ENCODE data around the gene PSTK. TPM values are rescaled to one million over a fixed set of nuclear protein-coding genes. Genes with fewer than 3 reads are reported as not detected.
A peak's percentile ranks its signal among the peaks of the same experiment; 100 is the strongest.

PSTK gene
- total RNA-seq, 1 donor from 2014 or later: 18.1 TPM

GRCh38 chr10:122939856-122940543 is 40.2 kb upstream of the PSTK start:
- Mint-ChIP-seq H3K36me3 (peaks cover 22% of the 10 kb centered on the region), H3K27ac (no peak overlapping the region), H3K9me3 (no peaks in the 10 kb centered on the region), H3K27me3 (ENCODE audit: insufficient read depth, low read depth) (no peaks in the 10 kb centered on the region), H3K4me1 (no peaks in the 10 kb centered on the region), H3K4me3 (no peak overlapping the region)
- H3K4me3 ChIP-seq: no peak overlapping the region
- DNase-seq (ENCODE audit: low spot score): no peak
- no peaks in the 10 kb centered on the region for H3K79me2 ChIP-seq (ENCODE audit: low read depth)
- H3K9ac ChIP-seq: no peak overlapping the region
- H3F3A ChIP-seq (ENCODE audit: low read depth): no peaks in the 10 kb centered on the region
- TF ChIP-seq EZH2 (IDR thresholded peaks at IDR 0.05): no peak
- no peak for TF ChIP-seq EZH2phosphoT487 (IDR thresholded peaks at IDR 0.05)
- TF ChIP-seq, protein P1, sequence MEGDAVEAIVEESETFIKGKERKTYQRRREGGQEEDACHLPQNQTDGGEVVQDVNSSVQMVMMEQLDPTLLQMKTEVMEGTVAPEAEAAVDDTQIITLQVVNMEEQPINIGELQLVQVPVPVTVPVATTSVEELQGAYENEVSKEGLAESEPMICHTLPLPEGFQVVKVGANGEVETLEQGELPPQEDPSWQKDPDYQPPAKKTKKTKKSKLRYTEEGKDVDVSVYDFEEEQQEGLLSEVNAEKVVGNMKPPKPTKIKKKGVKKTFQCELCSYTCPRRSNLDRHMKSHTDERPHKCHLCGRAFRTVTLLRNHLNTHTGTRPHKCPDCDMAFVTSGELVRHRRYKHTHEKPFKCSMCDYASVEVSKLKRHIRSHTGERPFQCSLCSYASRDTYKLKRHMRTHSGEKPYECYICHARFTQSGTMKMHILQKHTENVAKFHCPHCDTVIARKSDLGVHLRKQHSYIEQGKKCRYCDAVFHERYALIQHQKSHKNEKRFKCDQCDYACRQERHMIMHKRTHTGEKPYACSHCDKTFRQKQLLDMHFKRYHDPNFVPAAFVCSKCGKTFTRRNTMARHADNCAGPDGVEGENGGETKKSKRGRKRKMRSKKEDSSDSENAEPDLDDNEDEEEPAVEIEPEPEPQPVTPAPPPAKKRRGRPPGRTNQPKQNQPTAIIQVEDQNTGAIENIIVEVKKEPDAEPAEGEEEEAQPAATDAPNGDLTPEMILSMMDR (IDR thresholded peaks at IDR 0.05): no peak
- H3K4me2 ChIP-seq: no peak overlapping the region
- no peaks in the 10 kb centered on the region for H3K27me3 ChIP-seq
- no peaks in the 10 kb centered on the region for H3K9me3 ChIP-seq (ENCODE audit: low read depth)
- H3K27ac ChIP-seq: no peak overlapping the region
- no peaks in the 10 kb centered on the region for H3K4me1 ChIP-seq
- no peak overlapping the region for H2AFZ ChIP-seq (replicated peaks)
- H4K20me1 ChIP-seq (ENCODE audit: low read depth): no peaks in the 10 kb centered on the region
- peaks cover 10% of the 10 kb centered on the region for H3K36me3 ChIP-seq

DNA sequence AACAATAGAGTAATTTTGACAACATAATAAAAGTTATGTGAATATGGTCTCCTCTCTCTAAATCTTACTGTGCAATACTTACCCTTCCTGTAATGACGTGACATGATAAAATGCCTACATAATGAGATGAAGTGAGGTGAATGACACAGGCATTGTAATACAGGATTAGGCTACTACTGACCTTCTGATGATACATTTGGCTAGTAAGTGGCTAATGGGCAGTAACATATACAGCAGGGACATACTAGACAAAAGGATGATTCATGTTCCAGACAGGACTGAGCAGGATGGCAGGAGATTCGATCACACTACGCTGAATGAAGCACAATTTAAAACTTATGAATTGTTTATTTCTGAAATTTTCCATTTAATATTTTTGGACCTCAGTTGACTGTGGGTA is 30.9 kb upstream of the PSTK start:
- Histone ChIP-seq H3K36me3 (no peaks in the 10 kb centered on the region), H2AFZ (replicated peaks) (no peak overlapping the region), H3K4me3 (no peak overlapping the region), H3K9me3 (ENCODE audit: low read depth) (no peaks in the 10 kb centered on the region), H4K20me1 (ENCODE audit: low read depth) (no peaks in the 10 kb centered on the region), H3F3A (ENCODE audit: low read depth) (no peaks in the 10 kb centered on the region), H3K79me2 (ENCODE audit: low read depth) (peaks cover 27% of the 10 kb centered on the region), H3K4me2 (no peak overlapping the region), H3K27me3 (no peaks in the 10 kb centered on the region), H3K9ac (no peak overlapping the region), H3K27ac (no peak overlapping the region), H3K4me1 (peaks cover 4% of the 10 kb centered on the region)
- Mint-ChIP-seq H3K4me3 (no peak overlapping the region), H3K9me3 (no peaks in the 10 kb centered on the region), H3K27ac (no peak overlapping the region), H3K27me3 (ENCODE audit: insufficient read depth, low read depth) (no peaks in the 10 kb centered on the region), H3K4me1 (peaks cover 16% of the 10 kb centered on the region), H3K36me3 (peaks cover 11% of the 10 kb centered on the region)
- TF ChIP-seq EZH2phosphoT487 (IDR thresholded peaks at IDR 0.05) (no peak), EZH2 (IDR thresholded peaks at IDR 0.05) (no peak)
- TF ChIP-seq, protein P1 (IDR thresholded peaks at IDR 0.05): no peak
- DNase-seq (ENCODE audit: low spot score): no peak

- no peaks in the 10 kb centered on the region for H3K9me3 ChIP-seq (ENCODE audit: low read depth)
- H3K27ac Mint-ChIP-seq: peak within 1 kb of the TSS; percentile 85
- peak; percentile 98 for DNase-seq (ENCODE audit: low spot score)
- peak within 1 kb of the TSS; percentile 66 for H3K4me3 ChIP-seq
- H3K9me3 Mint-ChIP-seq: no peaks in the 10 kb centered on the region
- H3K27ac ChIP-seq: no peak within 1 kb of the TSS
- H3K27me3 Mint-ChIP-seq (ENCODE audit: insufficient read depth, low read depth): peaks cover 2% of the 10 kb centered on the region
- H3K4me3 Mint-ChIP-seq: peak within 1 kb of the TSS; percentile 91
- peaks cover 19% of the 10 kb centered on the region for H3K27me3 ChIP-seq
- peak within 1 kb of the TSS; percentile 91 for H2AFZ ChIP-seq (replicated peaks)
- H3F3A ChIP-seq (ENCODE audit: low read depth): no peaks in the 10 kb centered on the region
- peaks cover 4% of the 10 kb centered on the region for H3K4me1 ChIP-seq
- no peaks in the 10 kb centered on the region for H3K36me3 ChIP-seq
- H3K4me2 ChIP-seq: peak within 1 kb of the TSS; percentile 99
- TF ChIP-seq EZH2phosphoT487 (IDR thresholded peaks at IDR 0.05) (no peak), EZH2 (IDR thresholded peaks at IDR 0.05) (peak; percentile 49)
- peaks cover 21% of the 10 kb centered on the region for H3K4me1 Mint-ChIP-seq
- peaks cover 27% of the 10 kb centered on the region for H3K79me2 ChIP-seq (ENCODE audit: low read depth)
- peak within 1 kb of the TSS; percentile 51 for H3K9ac ChIP-seq
- H3K36me3 Mint-ChIP-seq: peaks cover 4% of the 10 kb centered on the region
- H4K20me1 ChIP-seq (ENCODE audit: low read depth): no peaks in the 10 kb centered on the region
Observed at GRCh38 chr10:122953902-122954730, 26.1 kb upstream of the PSTK start, which contains the start of gene C10orf88. C10orf88 (minus strand) TSS chr10:122954227; CDS start chr10:122954178, 49 bp downstream.
